SK-N-SH treated with all-trans-retinoic acid at 6 μM for 48 hours (cell line): ENCODE measurements around the gene FOSB.

Experiments used
- ATAC-seq: fragments of 200-7000 bp; cut with Tn5 transposase; 3 replicates; pipeline ENCODE4 v1.9.1; 2020; ENCODE audit warnings: mild to moderate bottlenecking, moderate library complexity
- BACH2 ChIP-seq: fragments of 250-450 bp; sonication (Bioruptor Pico); IDR thresholded peaks from 2 replicates; pipeline ENCODE4 v1.9.0; 2021; ENCODE audit warnings: mild to moderate bottlenecking, borderline replicate concordance
- CREB5 ChIP-seq: fragments of 250-450 bp; sonication (Bioruptor Pico); IDR thresholded peaks from 2 replicates; pipeline ENCODE4 v1.5.1; 2020; ENCODE audit warnings: low read depth, mild to moderate bottlenecking, moderate library complexity
- CSDC2 ChIP-seq: fragments of 250-450 bp; sonication (Bioruptor Pico); IDR thresholded peaks from 2 replicates; pipeline ENCODE4 v1.5.0; 2020; ENCODE audit warnings: mild to moderate bottlenecking, moderate library complexity
- CSRNP3 ChIP-seq: fragments of 250-450 bp; sonication (Bioruptor Pico); IDR thresholded peaks from 2 replicates; pipeline ENCODE4 v1.5.1; 2021; ENCODE audit warnings: mild to moderate bottlenecking, moderate library complexity
- ESRRG ChIP-seq: fragments of 250-450 bp; sonication (Bioruptor Pico); IDR thresholded peaks from 2 replicates; pipeline ENCODE4 v1.6.1; 2021; ENCODE audit warnings: mild to moderate bottlenecking
- ISL1 ChIP-seq: fragments of 250-450 bp; sonication (Bioruptor Pico); IDR thresholded peaks from 2 replicates; pipeline ENCODE4 v2.1.2; 2022; ENCODE audit warnings: mild to moderate bottlenecking, moderate library complexity
- OSR1 ChIP-seq: fragments of 250-450 bp; sonication (Bioruptor Pico); IDR thresholded peaks from 2 replicates; pipeline ENCODE4 v1.8.0; 2022; ENCODE audit warnings: moderate library complexity, mild to moderate bottlenecking, inconsistent platforms
- PATZ1 ChIP-seq: fragments of 250-450 bp; sonication (Bioruptor Pico); IDR thresholded peaks from 2 replicates; pipeline ENCODE4 v1.8.0; 2020; ENCODE audit warnings: mild to moderate bottlenecking, moderate library complexity, borderline replicate concordance
- PPARA ChIP-seq: fragments of 250-450 bp; sonication (Bioruptor Pico); IDR thresholded peaks from 2 replicates; pipeline ENCODE4 v1.5.0; 2020; ENCODE audit warnings: mild to moderate bottlenecking, borderline replicate concordance
- SNAI2 ChIP-seq: fragments of 250-450 bp; sonication (Bioruptor Pico); IDR thresholded peaks from 2 replicates; pipeline ENCODE4 v1.5.0; 2020; ENCODE audit warnings: mild to moderate bottlenecking, moderate library complexity
- TCF4 ChIP-seq: fragments of 250-450 bp; sonication (Bioruptor Pico); IDR thresholded peaks from 2 replicates; pipeline ENCODE4 v1.8.0; 2021; ENCODE audit warnings: mild to moderate bottlenecking, moderate library complexity, borderline replicate concordance
- TOX ChIP-seq: fragments of 250-450 bp; sonication (Bioruptor Pico); IDR thresholded peaks from 2 replicates; pipeline ENCODE4 v1.8.0; 2021; ENCODE audit warnings: mild to moderate bottlenecking, moderate library complexity, borderline replicate concordance
- TSHZ2 ChIP-seq: fragments of 250-450 bp; sonication (Bioruptor Pico); IDR thresholded peaks from 2 replicates; pipeline ENCODE4 v1.5.0; 2020; ENCODE audit warnings: mild to moderate bottlenecking, moderate library complexity
- ZC3H10 ChIP-seq: fragments of 250-450 bp; sonication (Bioruptor Pico); IDR thresholded peaks from 2 replicates; pipeline ENCODE4 v1.5.1; 2021; ENCODE audit warnings: mild to moderate bottlenecking, moderate library complexity
- ZFP30 ChIP-seq: fragments of 450-650 bp; formaldehyde crosslinking; IDR thresholded peaks from 2 replicates; pipeline ENCODE4 v1.5.0; 2022; ENCODE audit warnings: mild to moderate bottlenecking, moderate library complexity
- ZNF565 ChIP-seq: fragments of 450-650 bp; formaldehyde crosslinking; conservative IDR thresholded peaks from 2 replicates; pipeline ENCODE4 v1.5.0; 2020; ENCODE audit warnings: low read depth, mild to moderate bottlenecking, moderate library complexity
- ZNF70 ChIP-seq: fragments of 450-650 bp; formaldehyde crosslinking; IDR thresholded peaks from 2 replicates; pipeline ENCODE4 v1.5.0; 2020; ENCODE audit warnings: mild to moderate bottlenecking, moderate library complexity
- ZNF8 ChIP-seq: fragments of 450-650 bp; formaldehyde crosslinking; IDR thresholded peaks from 2 replicates; pipeline ENCODE4 v1.5.0; 2020; ENCODE audit warnings: mild to moderate bottlenecking, moderate library complexity

Gene FOSB

GRCh38 chr19:45511074-45511473 lies 43.3 kb downstream of the FOSB start:
- TF ChIP-seq ISL1 (CRISPR knock-in tag) = no peak
- no peak for TF ChIP-seq ZC3H10
- no peak for TF ChIP-seq PATZ1
- no peak for TF ChIP-seq ZFP30 (CRISPR knock-in tag)
- TF ChIP-seq CSDC2 (CRISPR knock-in tag) = no peak
- TF ChIP-seq ESRRG (CRISPR knock-in tag) = no peak
- TF ChIP-seq OSR1 (CRISPR knock-in tag) = no peak

GRCh38 chr19:45512881-45513483 lies 45.2 kb downstream of the FOSB start:
- ATAC-seq = no peak
- TF ChIP-seq TCF4 (CRISPR knock-in tag) (no peak), OSR1 (CRISPR knock-in tag) (no peak), CSRNP3 (CRISPR knock-in tag) (no peak), ZNF8 (no peak), TOX (no peak), PATZ1 (no peak), TSHZ2 (CRISPR knock-in tag) (no peak), ZC3H10 (no peak), PPARA (no peak), SNAI2 (CRISPR knock-in tag) (no peak)

More at GRCh38 chr19:45511074-45511473, 43.3 kb downstream of the FOSB start:
- no peak for ATAC-seq

GRCh38 chr19:45514376-45515051 lies 46.7 kb downstream of the FOSB start:
- no peak for TF ChIP-seq ZNF565 (CRISPR knock-in tag)
- TF ChIP-seq ZC3H10 = no peak
- no peak for TF ChIP-seq SNAI2 (CRISPR knock-in tag)
- TF ChIP-seq BACH2 (CRISPR knock-in tag) = no peak
- no peak for TF ChIP-seq CSRNP3 (CRISPR knock-in tag)

GRCh38 chr19:45515081-45515624 lies 47.4 kb downstream of the FOSB start:
- ATAC-seq = no peak
- no peak for TF ChIP-seq CREB5
- no peak for TF ChIP-seq TSHZ2 (CRISPR knock-in tag)
- TF ChIP-seq BACH2 (CRISPR knock-in tag) = no peak
- no peak for TF ChIP-seq TCF4 (CRISPR knock-in tag)
- TF ChIP-seq ZNF70 = no peak
- no peak for TF ChIP-seq ISL1 (CRISPR knock-in tag)
- TF ChIP-seq CSRNP3 (CRISPR knock-in tag) = no peak
- no peak for TF ChIP-seq ZC3H10
- TF ChIP-seq ZFP30 (CRISPR knock-in tag) = no peak

More at GRCh38 chr19:45514376-45515051, 46.7 kb downstream of the FOSB start:
- ATAC-seq = no peak
